ENCODE results near the gene CTNNA2.

Gene CTNNA2

DNA sequence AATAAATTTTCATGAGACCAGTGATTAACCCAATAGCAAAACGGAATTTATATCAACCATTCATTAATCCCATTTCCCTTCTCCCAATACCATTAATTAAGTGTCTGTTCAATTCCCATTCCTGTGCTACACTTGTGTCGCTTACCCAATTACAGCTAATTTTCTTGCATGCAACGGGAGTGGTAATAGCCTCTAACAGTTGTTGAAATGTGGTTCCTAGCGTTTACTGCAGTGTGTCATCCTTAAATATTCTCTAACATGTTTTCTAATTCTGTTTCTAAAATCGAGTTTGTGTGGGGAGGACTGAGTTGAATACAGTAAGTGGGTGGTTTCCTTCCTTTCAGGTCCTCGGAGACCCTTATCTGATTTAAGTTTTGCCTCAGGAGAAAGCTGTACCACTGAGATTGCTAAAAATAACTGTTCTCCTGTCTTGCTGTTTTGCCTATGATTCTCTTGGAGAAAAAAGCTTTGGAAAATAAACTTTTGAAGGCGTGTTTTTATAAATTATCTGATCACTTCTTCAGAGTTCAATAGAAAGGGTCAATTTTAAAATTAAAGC lies 851.0 kb downstream of the CTNNA2 start:
- Histone ChIP-seq H3K27me3 (ENCODE audit: control insufficient read depth, insufficient read depth, low read length) (no peaks in the 10 kb centered on the region), H3K9me3 (ENCODE audit: control insufficient read depth, low read length) (no peaks in the 10 kb centered on the region), H3K9ac (ENCODE audit: low read length) (no peak overlapping the region), H3K4me3 (ENCODE audit: low read length) (no peak overlapping the region), H3K4me1 (ENCODE audit: control insufficient read depth, insufficient read depth, low read length) (no peaks in the 10 kb centered on the region), H3K36me3 (ENCODE audit: control insufficient read depth, insufficient read depth, low read length) (no peaks in the 10 kb centered on the region)

DNA sequence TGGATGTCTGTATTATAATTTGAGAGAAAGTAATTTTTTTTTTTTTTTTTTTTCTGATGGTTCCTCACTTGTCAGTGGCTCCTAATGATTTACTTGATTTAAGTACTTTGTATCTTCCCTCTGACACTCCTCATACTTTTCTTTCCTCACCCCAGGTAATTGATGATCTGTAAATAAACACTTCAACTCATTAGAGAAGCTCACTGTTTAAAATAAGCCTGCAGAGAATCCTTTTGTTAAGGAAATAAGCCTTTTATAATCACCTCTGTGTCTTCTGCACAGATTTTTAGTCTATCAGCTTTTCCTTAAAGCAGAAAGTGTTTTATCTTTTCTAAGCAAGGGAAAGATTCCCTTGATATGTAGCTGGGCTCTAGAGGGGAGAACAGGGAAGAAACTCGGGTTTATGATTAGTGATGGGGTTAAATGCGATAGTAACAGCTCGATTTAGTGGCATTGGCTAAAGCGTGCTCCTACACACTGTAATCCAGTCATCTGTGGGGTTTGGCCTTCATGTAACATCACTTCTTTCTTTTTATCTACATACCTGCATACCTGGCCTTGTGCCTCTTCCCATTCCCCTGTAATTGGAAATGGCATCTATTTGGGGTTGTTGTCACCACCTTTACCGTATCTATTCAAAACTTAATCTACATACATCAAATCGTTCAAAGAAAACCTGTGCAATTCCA lies 851.8 kb downstream of the CTNNA2 start:
- Histone ChIP-seq H3K27me3 (ENCODE audit: control insufficient read depth, insufficient read depth, low read length) (no peaks in the 10 kb centered on the region), H3K36me3 (ENCODE audit: control insufficient read depth, insufficient read depth, low read length) (no peaks in the 10 kb centered on the region), H3K9ac (ENCODE audit: low read length) (no peak overlapping the region), H3K9me3 (ENCODE audit: control insufficient read depth, low read length) (no peaks in the 10 kb centered on the region), H3K4me3 (ENCODE audit: low read length) (no peak overlapping the region), H3K4me1 (ENCODE audit: control insufficient read depth, insufficient read depth, low read length) (no peaks in the 10 kb centered on the region)

DNA sequence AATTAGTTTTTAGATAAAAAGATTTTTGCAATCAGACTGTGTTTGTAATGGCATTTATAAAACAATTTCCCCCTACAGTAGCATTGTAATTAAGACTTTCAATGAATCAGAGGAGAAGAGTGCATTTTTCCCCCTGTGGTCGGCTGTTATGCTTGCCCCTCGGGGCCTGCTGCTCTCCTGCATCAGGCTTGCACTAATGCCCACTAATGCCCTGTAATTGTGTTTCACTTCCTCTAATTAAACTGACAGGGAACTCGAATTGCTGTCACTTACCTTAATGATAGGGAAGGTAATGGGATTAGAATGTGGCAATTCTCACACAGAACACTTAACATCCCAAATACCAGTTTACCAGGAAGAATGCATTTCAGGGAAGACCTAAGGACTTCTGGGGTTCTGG lies 852.9 kb downstream of the CTNNA2 start:
- H3K9me3 ChIP-seq (ENCODE audit: control insufficient read depth, low read length) = no peaks in the 10 kb centered on the region
- no peaks in the 10 kb centered on the region for H3K27me3 ChIP-seq (ENCODE audit: control insufficient read depth, insufficient read depth, low read length)
- no peaks in the 10 kb centered on the region for H3K4me1 ChIP-seq (ENCODE audit: control insufficient read depth, insufficient read depth, low read length)
- H3K4me3 ChIP-seq (ENCODE audit: low read length) = no peak overlapping the region
- no peaks in the 10 kb centered on the region for H3K36me3 ChIP-seq (ENCODE audit: control insufficient read depth, insufficient read depth, low read length)
- H3K9ac ChIP-seq (ENCODE audit: low read length) = no peak overlapping the region

DNA sequence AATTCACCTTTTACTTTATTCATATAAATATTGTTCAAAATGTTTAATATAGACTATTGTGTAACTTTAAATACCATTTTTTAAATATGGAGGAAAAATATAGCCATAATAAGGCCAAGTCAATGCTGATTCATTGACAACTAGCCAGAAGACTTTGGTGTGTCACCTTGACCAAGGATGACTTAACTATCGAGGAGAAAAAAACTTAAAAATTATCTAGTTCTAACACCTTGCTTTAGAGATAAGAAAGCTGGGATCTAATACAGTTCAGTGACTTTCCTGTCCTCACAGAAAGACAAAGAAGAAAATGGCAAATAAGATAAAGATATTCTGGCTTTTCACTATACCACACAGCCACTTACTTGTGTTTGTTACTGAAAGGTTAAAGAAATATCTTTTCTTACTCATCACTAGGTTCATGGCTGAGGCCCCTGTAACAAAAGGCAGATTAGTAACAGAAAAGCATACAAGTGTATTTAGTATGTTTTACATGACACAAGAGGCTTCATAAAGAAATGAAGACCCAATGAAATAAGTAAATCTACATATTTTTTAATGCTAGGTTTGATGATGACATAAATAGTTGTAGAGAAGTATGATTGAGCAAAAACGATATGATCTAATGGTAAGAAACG lies 857.6 kb downstream of the CTNNA2 start:
- Histone ChIP-seq H3K36me3 (ENCODE audit: control insufficient read depth, insufficient read depth, low read length) (no peaks in the 10 kb centered on the region), H3K9ac (ENCODE audit: low read length) (no peak overlapping the region), H3K4me1 (ENCODE audit: control insufficient read depth, insufficient read depth, low read length) (no peaks in the 10 kb centered on the region), H3K9me3 (ENCODE audit: control insufficient read depth, low read length) (no peaks in the 10 kb centered on the region), H3K4me3 (ENCODE audit: low read length) (no peak overlapping the region), H3K27me3 (ENCODE audit: control insufficient read depth, insufficient read depth, low read length) (no peaks in the 10 kb centered on the region)

DNA sequence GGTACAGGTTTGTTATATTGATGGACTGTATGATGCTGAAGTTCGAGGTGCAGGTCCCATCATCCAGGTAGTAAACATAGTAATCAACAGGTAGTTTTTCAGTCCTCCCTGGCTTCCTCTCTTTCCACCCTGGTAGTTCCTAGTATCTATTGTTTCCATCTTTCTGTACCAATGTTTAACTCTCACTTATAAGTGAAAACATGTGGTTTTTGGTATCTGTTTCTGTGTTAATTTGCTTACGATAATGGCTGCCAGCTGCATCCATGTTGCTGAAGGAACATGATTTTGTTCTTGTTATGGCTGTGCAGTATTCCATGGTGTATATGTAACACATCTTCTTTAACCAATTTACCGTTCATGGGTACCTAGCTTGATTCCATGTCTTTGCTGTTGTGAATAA lies 861.3 kb downstream of the CTNNA2 start:
- H3K4me1 ChIP-seq (ENCODE audit: control insufficient read depth, insufficient read depth, low read length) = no peaks in the 10 kb centered on the region
- H3K9me3 ChIP-seq (ENCODE audit: control insufficient read depth, low read length) = no peaks in the 10 kb centered on the region
- H3K9ac ChIP-seq (ENCODE audit: low read length) = no peak overlapping the region
- no peaks in the 10 kb centered on the region for H3K36me3 ChIP-seq (ENCODE audit: control insufficient read depth, insufficient read depth, low read length)
- H3K27me3 ChIP-seq (ENCODE audit: control insufficient read depth, insufficient read depth, low read length) = no peaks in the 10 kb centered on the region
- H3K4me3 ChIP-seq (ENCODE audit: low read length) = no peak overlapping the region

DNA sequence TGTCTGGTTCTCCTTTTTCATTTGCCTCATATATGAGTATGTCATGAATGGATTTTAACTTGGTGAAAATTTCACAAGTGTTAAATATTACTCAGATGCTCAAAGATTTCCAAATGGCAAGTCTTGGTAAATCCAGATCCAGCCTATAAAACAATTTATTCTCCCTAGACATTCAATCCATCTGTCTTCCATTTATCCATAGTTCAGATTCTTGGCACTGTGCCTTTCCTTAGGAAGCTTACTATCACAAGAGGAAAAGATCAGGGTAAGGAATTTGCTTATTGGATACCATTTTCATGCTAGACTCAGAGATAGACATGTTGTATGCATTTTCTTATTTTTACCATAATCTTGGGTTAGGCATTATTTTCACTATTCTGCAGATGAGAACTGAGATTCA lies 864.2 kb downstream of the CTNNA2 start:
- no peak overlapping the region for H3K9ac ChIP-seq (ENCODE audit: low read length)

DNA sequence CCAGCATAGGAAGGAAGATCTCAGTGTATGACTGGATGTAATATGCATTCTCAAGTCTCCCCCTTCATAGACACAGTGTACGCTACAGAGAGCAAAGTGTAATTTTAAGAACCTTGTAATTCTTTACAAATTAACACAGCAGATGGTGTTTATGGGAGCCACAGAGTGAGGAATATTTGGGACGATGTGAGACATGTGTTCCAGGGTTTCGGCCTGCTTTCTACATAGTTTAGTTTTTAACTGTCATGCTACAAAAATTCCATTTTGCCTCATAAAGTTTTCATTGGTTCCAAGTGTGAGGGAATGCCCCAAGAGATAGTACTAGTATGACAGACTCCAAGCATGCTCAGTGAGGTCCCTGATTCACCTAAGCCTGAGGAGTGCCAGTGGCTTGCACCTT lies 867.9 kb downstream of the CTNNA2 start:
- Histone ChIP-seq H3K27me3 (ENCODE audit: control insufficient read depth, insufficient read depth, low read length) (no peaks in the 10 kb centered on the region), H3K9ac (ENCODE audit: low read length) (no peak overlapping the region), H3K4me3 (ENCODE audit: low read length) (no peak overlapping the region), H3K36me3 (ENCODE audit: control insufficient read depth, insufficient read depth, low read length) (no peaks in the 10 kb centered on the region), H3K4me1 (ENCODE audit: control insufficient read depth, insufficient read depth, low read length) (no peaks in the 10 kb centered on the region), H3K9me3 (ENCODE audit: control insufficient read depth, low read length) (no peaks in the 10 kb centered on the region)

More for the DNA sequence above, 864.2 kb downstream of the CTNNA2 start:
- Histone ChIP-seq H3K4me1 (ENCODE audit: control insufficient read depth, insufficient read depth, low read length) (no peaks in the 10 kb centered on the region), H3K9me3 (ENCODE audit: control insufficient read depth, low read length) (no peaks in the 10 kb centered on the region), H3K36me3 (ENCODE audit: control insufficient read depth, insufficient read depth, low read length) (no peaks in the 10 kb centered on the region), H3K4me3 (ENCODE audit: low read length) (no peak overlapping the region), H3K27me3 (ENCODE audit: control insufficient read depth, insufficient read depth, low read length) (no peaks in the 10 kb centered on the region)

DNA sequence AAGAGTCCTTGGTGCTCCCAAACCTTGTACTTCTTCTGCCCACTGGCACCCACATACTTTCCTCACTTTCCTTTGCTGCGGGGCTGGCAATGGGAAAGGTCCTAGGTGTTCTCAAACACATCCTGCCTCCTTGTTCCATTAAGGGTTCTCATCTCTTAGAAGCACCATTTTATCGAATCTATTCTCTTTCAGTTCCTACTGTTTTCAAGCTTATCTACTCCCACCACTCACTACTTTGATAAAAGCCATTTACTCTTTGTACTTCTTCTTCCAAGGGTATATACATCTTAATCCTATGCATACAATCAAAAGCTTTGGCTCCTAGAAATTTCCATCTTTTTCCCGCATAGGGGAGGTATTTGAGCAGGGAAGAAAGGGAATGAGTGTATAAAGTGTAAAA lies 868.8 kb downstream of the CTNNA2 start:
- Histone ChIP-seq H3K27me3 (ENCODE audit: control insufficient read depth, insufficient read depth, low read length) (no peaks in the 10 kb centered on the region), H3K9ac (ENCODE audit: low read length) (no peak overlapping the region), H3K4me3 (ENCODE audit: low read length) (no peak overlapping the region), H3K4me1 (ENCODE audit: control insufficient read depth, insufficient read depth, low read length) (no peaks in the 10 kb centered on the region), H3K9me3 (ENCODE audit: control insufficient read depth, low read length) (no peaks in the 10 kb centered on the region), H3K36me3 (ENCODE audit: control insufficient read depth, insufficient read depth, low read length) (no peaks in the 10 kb centered on the region)

DNA sequence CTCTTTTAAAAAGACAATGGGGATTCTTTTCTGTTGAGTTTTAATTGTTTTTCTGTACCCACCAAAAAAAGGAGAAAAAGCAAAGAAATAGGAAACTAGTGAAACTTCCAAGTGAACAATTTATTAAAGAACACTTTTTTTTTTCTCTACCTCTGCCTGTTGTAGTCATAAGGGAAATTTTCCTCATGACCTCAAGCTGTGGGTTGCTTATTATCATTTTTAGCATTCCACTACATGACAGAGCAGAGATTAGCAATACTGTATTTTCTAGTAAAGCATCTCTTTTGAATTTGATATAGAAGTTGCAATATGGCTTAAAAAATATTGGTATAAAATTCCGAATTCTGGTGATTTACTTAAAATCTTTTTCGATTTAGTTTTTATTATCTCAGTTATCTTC lies 879.6 kb downstream of the CTNNA2 start:
- H3K27me3 ChIP-seq (ENCODE audit: control insufficient read depth, insufficient read depth, low read length) = no peaks in the 10 kb centered on the region

DNA sequence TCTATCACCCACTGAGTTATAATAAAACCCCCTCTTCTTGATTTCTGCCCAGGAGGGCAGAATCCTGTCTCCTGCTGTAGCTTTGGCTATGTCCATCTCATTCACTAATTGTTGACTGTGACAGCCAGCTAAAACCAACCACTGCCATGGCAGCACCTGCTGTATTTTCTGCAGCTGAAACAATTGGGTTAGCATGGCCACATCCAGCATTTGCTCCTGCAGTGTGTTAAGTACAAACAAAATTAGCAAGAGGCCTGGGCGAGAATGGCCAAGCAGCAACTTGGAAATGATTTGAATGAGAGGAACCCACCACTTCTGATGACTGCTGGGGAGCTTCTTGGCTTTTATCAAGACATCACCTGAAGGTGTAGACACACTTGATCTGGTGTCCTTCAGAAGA lies 881.1 kb downstream of the CTNNA2 start:
- no peaks in the 10 kb centered on the region for H3K36me3 ChIP-seq (ENCODE audit: control insufficient read depth, insufficient read depth, low read length)
- no peaks in the 10 kb centered on the region for H3K4me1 ChIP-seq (ENCODE audit: control insufficient read depth, insufficient read depth, low read length)
- H3K27me3 ChIP-seq (ENCODE audit: control insufficient read depth, insufficient read depth, low read length) = no peaks in the 10 kb centered on the region
- H3K4me3 ChIP-seq (ENCODE audit: low read length) = no peak overlapping the region
- H3K9ac ChIP-seq (ENCODE audit: low read length) = no peak overlapping the region
- H3K9me3 ChIP-seq (ENCODE audit: control insufficient read depth, low read length) = no peaks in the 10 kb centered on the region

More for the DNA sequence above, 879.6 kb downstream of the CTNNA2 start:
- Histone ChIP-seq H3K9me3 (ENCODE audit: control insufficient read depth, low read length) (no peaks in the 10 kb centered on the region), H3K9ac (ENCODE audit: low read length) (no peak overlapping the region), H3K4me1 (ENCODE audit: control insufficient read depth, insufficient read depth, low read length) (no peaks in the 10 kb centered on the region), H3K4me3 (ENCODE audit: low read length) (no peak overlapping the region), H3K36me3 (ENCODE audit: control insufficient read depth, insufficient read depth, low read length) (no peaks in the 10 kb centered on the region)

DNA sequence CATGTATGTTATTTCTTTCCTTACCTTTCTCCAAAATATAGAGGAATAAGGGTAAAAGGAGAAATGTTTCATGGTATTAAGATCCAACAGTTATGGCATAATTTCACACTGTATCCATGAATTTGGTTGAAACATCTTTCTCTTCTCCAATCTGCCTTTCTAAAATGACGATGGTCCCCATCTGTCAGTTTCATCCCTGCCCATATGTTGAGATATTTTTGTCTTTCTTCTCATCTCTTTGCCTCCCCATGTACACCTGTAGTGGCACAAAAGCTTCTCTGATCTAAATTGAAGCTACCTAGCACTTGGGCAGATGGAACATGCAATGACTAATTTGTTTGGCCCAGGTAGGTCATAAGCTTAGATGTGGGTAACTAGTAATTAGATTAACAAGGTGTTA lies 882.4 kb downstream of the CTNNA2 start:
- Histone ChIP-seq H3K9ac (ENCODE audit: low read length) (no peak overlapping the region), H3K4me1 (ENCODE audit: control insufficient read depth, insufficient read depth, low read length) (no peaks in the 10 kb centered on the region)

DNA sequence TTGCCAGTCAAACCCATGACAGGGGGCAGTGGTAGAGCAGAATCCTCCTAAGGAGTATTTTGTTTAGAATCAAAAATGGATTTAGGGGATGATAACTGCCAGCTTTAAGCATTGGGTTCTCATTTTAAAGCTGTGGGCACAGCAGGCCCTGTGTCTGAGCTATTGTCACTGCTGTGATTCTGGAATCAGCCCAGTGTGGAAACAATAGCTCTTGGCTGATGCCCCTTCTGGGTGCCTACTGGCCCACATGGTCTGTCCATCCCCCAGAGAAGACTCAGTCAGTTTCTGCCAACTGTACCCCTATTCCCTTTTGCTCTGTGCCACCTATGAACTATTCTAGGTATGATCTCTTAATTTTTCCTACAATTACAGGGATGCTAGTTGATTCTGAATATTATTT lies 883.4 kb downstream of the CTNNA2 start:
- Histone ChIP-seq H3K9me3 (ENCODE audit: control insufficient read depth, low read length) (no peaks in the 10 kb centered on the region), H3K4me3 (ENCODE audit: low read length) (no peak overlapping the region), H3K27me3 (ENCODE audit: control insufficient read depth, insufficient read depth, low read length) (no peaks in the 10 kb centered on the region), H3K4me1 (ENCODE audit: control insufficient read depth, insufficient read depth, low read length) (no peaks in the 10 kb centered on the region), H3K9ac (ENCODE audit: low read length) (no peak overlapping the region), H3K36me3 (ENCODE audit: control insufficient read depth, insufficient read depth, low read length) (no peaks in the 10 kb centered on the region)

More for the DNA sequence above, 882.4 kb downstream of the CTNNA2 start:
- H3K4me3 ChIP-seq (ENCODE audit: low read length) = no peak overlapping the region
- no peaks in the 10 kb centered on the region for H3K27me3 ChIP-seq (ENCODE audit: control insufficient read depth, insufficient read depth, low read length)
- no peaks in the 10 kb centered on the region for H3K9me3 ChIP-seq (ENCODE audit: control insufficient read depth, low read length)
- no peaks in the 10 kb centered on the region for H3K36me3 ChIP-seq (ENCODE audit: control insufficient read depth, insufficient read depth, low read length)

Measured in mucosa of stomach (tissue), 1 donor.